GM19025 (cell line): ENCODE measurements around the gene RAB6D.
"Not testable (repeated sequence)": the region's sequence is repeated elsewhere in the genome, so short reads cannot be mapped to it uniquely, and the experiment has no call there.

Source experiments
- ATAC-seq: cut with Tn5 transposase; IDR thresholded peaks from one replicate; pipeline ENCODE4 v1.9.1; 2021; ENCODE audit warnings: mild to moderate bottlenecking, low read depth, moderate library complexity; ENCODE audit not compliant: unreplicated experiment

Gene RAB6D

DNA sequence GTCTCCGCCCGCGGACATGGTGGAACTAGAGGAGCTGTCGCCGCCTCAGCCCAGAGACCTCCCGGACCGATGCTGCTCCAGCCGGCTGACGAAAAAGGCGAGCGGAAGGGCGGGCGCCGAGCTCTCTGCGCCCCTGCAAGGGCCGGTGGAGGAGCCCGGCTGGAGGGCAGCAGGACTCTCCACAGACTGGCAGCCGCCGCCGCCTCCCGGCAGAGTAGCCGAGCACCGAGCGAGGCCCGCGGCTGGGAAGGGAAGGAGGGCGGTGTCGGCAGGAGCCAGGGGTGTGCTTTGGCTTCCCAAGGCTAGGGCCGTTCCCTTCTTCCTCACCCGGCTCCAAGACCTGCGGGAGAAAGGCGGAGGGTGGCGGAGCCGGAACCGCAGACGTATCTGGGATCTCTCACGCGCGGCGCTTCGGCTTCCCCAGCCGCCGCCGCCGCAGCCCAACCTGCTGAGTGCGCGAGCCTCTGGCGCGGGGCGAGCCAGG, at the start of gene RAB6D:
RAB6D (minus strand) TSS at position 466 of the 484 bp plus-strand sequence; CDS start at position 18, 448 bp downstream.
- not testable (repeated sequence) for ATAC-seq

DNA sequence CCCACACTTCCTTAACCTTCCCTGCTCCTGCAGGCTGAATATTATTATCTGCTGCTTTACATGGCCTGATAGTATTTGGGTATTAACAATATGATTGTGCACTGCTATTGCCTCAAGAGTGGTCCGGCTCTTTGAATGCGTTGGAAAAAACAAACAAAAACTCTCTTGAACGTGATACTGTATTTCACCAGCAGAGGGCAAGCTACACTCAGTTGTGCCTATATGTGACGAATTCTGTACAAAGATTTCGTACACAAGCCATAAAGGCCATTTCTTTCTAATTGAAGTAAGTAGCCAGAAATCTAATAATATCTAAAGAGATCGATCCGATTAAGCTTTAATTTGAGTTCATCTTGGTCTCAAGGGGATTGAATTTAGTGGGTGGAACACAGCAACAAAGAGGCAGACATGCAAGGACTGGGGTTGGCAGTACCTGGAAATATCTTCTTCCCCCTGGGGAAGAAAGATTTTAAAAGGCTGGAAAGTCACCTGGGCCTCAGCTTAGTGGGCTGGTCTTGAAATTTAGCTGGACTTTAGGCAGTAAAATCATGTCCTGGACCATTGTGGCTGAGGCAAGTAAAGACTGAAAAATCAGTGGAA, 49.3 kb upstream of the RAB6D start:
- no peak for ATAC-seq

DNA sequence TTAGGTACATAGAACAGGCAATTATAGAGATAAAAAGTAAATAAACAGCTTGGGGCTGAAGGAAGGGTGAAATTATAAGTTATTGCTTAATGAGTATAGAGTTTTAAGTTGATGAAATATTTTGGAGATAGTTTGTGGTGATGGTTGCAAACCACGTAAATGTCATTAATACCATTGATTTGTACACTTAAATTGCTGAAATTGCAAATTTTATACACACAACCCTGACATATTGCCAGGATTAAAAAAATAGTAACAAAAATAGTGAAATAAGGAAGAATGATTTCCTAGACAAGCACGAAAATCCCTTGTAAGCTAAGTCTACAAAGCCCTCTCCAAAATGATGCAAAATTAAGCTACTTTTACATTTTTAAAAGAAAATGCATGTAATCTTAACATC, 46.2 kb upstream of the RAB6D start:
- ATAC-seq: no peak

- no peak for ATAC-seq
These were observed 44.8 kb upstream of the RAB6D start for GRCh38 chr2:131408778-131409177.

- ATAC-seq: no peak
These were observed 44.2 kb upstream of the RAB6D start for GRCh38 chr2:131408207-131408606.

- ATAC-seq: no peak
These were observed 40.8 kb upstream of the RAB6D start for GRCh38 chr2:131404753-131405152.

- no peak for ATAC-seq
These were observed 38.5 kb upstream of the RAB6D start for GRCh38 chr2:131402320-131403039.

DNA sequence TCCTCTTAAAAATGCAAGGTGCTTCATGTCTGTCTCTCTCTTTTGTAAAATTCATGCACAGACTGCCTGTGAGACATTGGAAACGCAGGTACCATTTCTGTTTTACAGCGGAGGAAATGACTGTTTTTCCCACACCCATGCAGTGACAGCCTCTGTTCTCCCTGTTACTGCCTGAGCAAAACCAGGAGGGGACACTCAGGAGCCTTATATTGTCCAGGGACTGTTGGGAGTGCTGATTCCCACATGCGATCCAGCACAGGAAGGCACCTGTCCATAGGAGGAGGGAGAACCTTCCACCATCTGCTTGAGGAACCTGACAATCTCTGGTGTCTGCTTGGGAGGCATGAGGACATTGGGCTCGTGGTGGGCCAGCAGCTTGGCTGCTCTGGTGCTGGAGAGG, 36.9 kb upstream of the RAB6D start:
- ATAC-seq: no peak

GRCh38 chr2:131400441-131400840, 36.5 kb upstream of the RAB6D start:
- not testable (repeated sequence) for ATAC-seq

DNA sequence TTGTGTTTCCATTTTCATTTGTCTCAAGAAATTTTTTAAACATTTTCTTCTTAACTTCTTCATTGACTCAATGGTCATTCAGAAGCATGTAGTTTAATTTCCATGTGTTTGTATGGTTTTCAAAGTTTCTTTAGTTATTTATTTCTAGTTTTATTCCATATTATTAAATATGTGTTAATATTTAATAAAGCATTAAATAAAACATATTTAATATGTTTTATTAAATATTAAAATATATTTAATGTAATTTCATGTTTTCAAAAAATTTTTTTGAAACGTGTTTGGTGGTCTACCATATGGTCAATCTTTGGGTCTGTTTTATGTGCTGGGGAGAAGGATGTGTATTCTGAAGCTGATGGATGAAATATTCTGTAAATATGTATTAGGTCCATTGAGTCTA, 32.2 kb upstream of the RAB6D start:
- ATAC-seq: not testable (repeated sequence)

GRCh38 chr2:131395024-131395645, 31.2 kb upstream of the RAB6D start:
- ATAC-seq: not testable (repeated sequence)

DNA sequence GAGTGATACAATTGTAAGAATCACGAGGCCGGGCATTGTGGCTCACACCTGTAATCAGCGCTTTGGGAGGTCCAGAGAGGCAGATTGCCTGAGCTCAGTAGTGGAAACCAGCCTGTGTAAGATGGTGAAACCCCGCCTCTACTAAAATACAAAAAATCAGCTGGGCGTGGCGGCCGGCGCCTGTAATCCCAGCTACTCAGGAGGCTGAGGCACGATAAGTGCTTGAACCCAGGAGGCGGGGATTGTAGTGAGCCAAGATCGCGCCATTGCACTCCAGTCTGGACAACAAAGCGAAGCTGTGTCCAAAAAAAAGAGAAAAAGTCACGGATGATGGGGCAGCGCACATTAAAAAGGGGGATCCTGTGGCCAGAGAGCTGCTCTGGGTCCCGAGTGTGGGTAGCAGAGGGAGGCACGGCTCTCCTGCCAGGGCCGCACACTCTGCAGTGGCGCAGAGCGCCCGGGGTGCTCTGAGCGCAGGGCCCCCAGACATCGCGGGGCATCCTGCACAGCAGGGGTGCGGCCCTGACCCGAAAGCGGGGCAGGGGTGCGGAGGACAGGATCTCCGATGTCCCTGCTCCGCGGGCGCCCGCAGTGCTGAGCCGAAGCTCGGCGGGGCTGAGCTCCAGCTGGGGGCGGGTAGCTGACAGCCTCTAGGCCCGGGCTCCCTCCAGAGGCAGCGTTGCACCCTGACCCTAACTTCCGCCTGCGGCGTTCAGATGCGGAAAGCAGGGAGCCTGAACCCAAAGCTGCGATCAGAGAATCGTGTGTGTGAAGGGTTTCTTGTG, 30.4 kb upstream of the RAB6D start:
- no peak for ATAC-seq

- ATAC-seq: not testable (repeated sequence)
These were observed 28.0 kb upstream of the RAB6D start for GRCh38 chr2:131391953-131392352.

- not testable (repeated sequence) for ATAC-seq
These were observed 27.5 kb upstream of the RAB6D start for GRCh38 chr2:131391471-131391870.

GRCh38 chr2:131390495-131391130, 26.6 kb upstream of the RAB6D start:
- ATAC-seq: not testable (repeated sequence)

GRCh38 chr2:131389657-131390056, 25.7 kb upstream of the RAB6D start:
- ATAC-seq: no peak

DNA sequence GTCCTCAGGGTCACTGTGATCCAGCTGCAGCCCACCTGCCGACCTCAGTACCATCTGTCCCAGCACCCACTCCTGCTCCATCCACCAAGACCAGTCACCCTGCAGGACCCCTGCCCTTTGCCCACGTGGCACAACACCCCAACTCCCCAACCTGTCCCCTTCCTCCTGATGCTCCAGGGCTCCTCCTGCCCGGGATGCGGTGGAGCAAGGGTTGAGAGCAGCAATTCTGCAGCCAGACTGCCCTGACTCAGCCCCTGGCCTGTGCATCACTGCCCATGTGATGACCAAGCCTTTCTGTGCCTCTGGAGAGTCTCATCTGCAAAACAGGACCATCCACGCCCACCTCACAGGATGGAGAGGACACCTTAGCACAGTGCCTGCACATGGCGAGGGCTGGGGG, 24.9 kb upstream of the RAB6D start:
- not testable (repeated sequence) for ATAC-seq

DNA sequence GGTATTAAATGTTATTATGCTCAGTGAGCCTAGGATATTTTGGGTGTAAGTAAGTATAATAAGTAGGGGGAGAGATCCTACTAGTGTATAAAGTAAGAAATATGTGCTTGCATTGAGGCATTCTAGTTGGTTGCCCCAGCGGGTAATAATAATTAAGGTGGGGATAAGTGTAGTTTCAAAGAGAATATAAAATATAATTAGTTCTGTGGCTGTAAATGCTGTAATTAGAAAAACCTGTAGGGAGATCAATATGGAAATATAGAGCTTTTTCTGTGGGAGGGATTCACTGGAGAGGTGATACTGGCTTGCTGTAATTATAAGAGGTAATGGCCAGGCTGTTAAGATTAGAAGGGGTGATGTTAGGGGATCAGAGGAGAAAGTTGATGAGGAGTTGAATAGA, 9.1 kb upstream of the RAB6D start:
- not testable (repeated sequence) for ATAC-seq

DNA sequence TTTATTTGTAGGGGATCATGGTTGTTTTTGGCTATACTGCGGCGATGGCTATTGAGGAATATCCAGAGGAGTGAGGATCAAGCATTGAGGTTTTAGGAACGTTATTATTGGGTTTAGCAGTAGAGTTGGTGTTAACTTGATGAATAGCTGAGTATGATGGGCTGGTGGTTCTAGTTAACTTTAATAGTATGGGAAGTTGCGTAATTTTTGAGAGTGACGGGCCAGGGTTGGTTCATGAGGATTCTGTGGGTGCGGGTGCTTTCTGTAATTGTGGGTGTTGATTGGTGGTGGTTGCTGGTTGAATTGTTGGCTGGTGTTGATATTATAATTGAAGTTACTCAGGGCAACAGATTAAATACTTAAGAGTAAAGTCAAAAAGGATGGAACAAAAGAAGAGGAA, 6.0 kb upstream of the RAB6D start:
- no peak for ATAC-seq

GRCh38 chr2:131368493-131369066, 4.6 kb upstream of the RAB6D start:
- ATAC-seq: not testable (repeated sequence)
